H1 (cell line): ENCODE data around the gene TMEM273. TPM values are rescaled to one million over a fixed set of nuclear protein-coding genes. Genes with fewer than 3 reads are reported as not detected.

Experiments used
- CTCF ChIA-PET: fragments of 300-600 bp; sonication (Branson Sonifier 250); formaldehyde crosslinking; loops from one replicate; lab custom pipeline; 2021; ENCODE audit not compliant: partially characterized antibody; lab: Charles Lee
- POLR2A ChIA-PET: fragments of 300-600 bp; sonication (Branson Sonifier 250); formaldehyde crosslinking; loops from one replicate; lab custom pipeline; 2021; ENCODE audit warnings: inconsistent platforms; ENCODE audit not compliant: partially characterized antibody; lab: Charles Lee
- DNase-seq, 2 experiments: peaks; one replicate each; pipeline versions ENCODE4 v3.0.0 to v3.0.0-alpha.2; 2010 to 2022; ENCODE audit warnings: low spot score in 2 of 2, low read depth in 1 of 2, mixed read lengths in 1 of 2
- FAIRE-seq: peaks from 2 replicates; lab custom pipeline; 2011; peaks lifted over from hg19 to GRCh38; lab: Jason Lieb, UNC
- H2AFZ ChIP-seq: 2 replicates; pipeline ENCODE4 v1.8.1; 2012; ENCODE audit warnings: low read length, inconsistent platforms
- H2AK5ac ChIP-seq: 2 replicates; pipeline ENCODE4 v1.6.1; 2013; ENCODE audit warnings: low read depth, low read length
- H2BK120ac ChIP-seq: replicated peaks from 2 replicates; pipeline ENCODE3; 2013; ENCODE audit warnings: low read depth, low read length, inconsistent platforms
- H2BK12ac ChIP-seq: 2 replicates; pipeline ENCODE4 v1.6.1; 2013; ENCODE audit warnings: low read depth, low read length
- H2BK15ac ChIP-seq: 2 replicates; pipeline ENCODE4 v1.6.1; 2013; ENCODE audit warnings: low read length
- H2BK20ac ChIP-seq: 2 replicates; pipeline ENCODE4 v1.6.1; 2013; ENCODE audit warnings: low read length
- H2BK5ac ChIP-seq: 2 replicates; pipeline ENCODE4 v1.6.1; 2013; ENCODE audit warnings: low read depth, low read length
- H3K14ac ChIP-seq: 2 replicates; pipeline ENCODE4 v1.6.1; 2013; ENCODE audit warnings: inconsistent platforms; ENCODE audit not compliant: insufficient read length
- H3K18ac ChIP-seq: 2 replicates; pipeline ENCODE4 v1.6.1; 2013; ENCODE audit warnings: low read length; ENCODE audit errors: extremely low read depth
- H3K23ac ChIP-seq: 2 replicates; pipeline ENCODE4 v1.6.1; 2013; ENCODE audit warnings: inconsistent platforms; ENCODE audit not compliant: insufficient read length
- H3K23me2 ChIP-seq: 2 replicates; pipeline ENCODE4 v1.6.1; 2013; ENCODE audit warnings: low read depth, low read length
- H3K27ac ChIP-seq: 2 replicates; pipeline ENCODE4 v1.6.1; 2011; ENCODE audit warnings: low read depth, low read length, inconsistent platforms
- H3K27me3 ChIP-seq, 4 experiments: replicated peaks in 1 of 4; 1 replicate in 1 of 4; 2 replicates in 3 of 4; pipeline versions ENCODE4 v1.6.1 to v1.8.1; 2011 to 2013; ENCODE audit warnings: low read length in 3 of 4, mild to moderate bottlenecking in 3 of 4, inconsistent platforms in 2 of 4, mixed read lengths in 2 of 4, moderate library complexity in 1 of 4; ENCODE audit not compliant: control insufficient read depth in 3 of 4, insufficient read depth in 3 of 4; ENCODE audit errors: extremely low read depth in 1 of 4
- H3K36me3 ChIP-seq, 4 experiments: 2 replicates each; pipeline versions ENCODE4 v1.6.1 to v1.8.1; 2011 to 2013; ENCODE audit warnings: mild to moderate bottlenecking in 4 of 4, low read length in 3 of 4, moderate library complexity in 2 of 4, control low read depth in 1 of 4, inconsistent platforms in 1 of 4; ENCODE audit not compliant: insufficient read depth in 4 of 4, control insufficient read depth in 2 of 4
- H3K4ac ChIP-seq: replicated peaks from 2 replicates; pipeline ENCODE3; 2013; ENCODE audit warnings: low read length, low read depth, mixed read lengths, inconsistent platforms; ENCODE audit not compliant: insufficient read length
- H3K4me1 ChIP-seq, 4 experiments: replicated peaks in 1 of 4; 1 replicate in 1 of 4; 2 replicates in 3 of 4; pipeline versions ENCODE4 v1.6.1 to v1.8.1; 2011 to 2013; ENCODE audit warnings: low read length in 3 of 4, inconsistent platforms in 2 of 4, mixed read lengths in 1 of 4; ENCODE audit not compliant: insufficient read depth in 4 of 4, control insufficient read depth in 3 of 4
- H3K4me2 ChIP-seq, 2 experiments: 2 replicates each; pipeline versions ENCODE4 v1.6.1 to v1.8.1; 2011 to 2013; ENCODE audit warnings: low read depth in 2 of 2, low read length in 2 of 2, control low read depth in 1 of 2, inconsistent platforms in 1 of 2, mild to moderate bottlenecking in 1 of 2; ENCODE audit not compliant: insufficient read depth in 1 of 2
- H3K4me3 ChIP-seq, 4 experiments: fragments of 200-600, 300-600 bp in 1 of 4; sonication (generic), shearing (Covaris generic), sonication (Bioruptor Twin) in 1 of 4; 2 replicates each; pipeline versions ENCODE4 v1.5.1 to v1.8.1; 2011 to 2016; ENCODE audit warnings: low read length in 4 of 4, low read depth in 3 of 4, control low read depth in 2 of 4, inconsistent platforms in 2 of 4, mild to moderate bottlenecking in 2 of 4, mixed read lengths in 1 of 4, moderate library complexity in 1 of 4; ENCODE audit not compliant: insufficient read depth in 2 of 4; ENCODE audit errors: extremely low read depth in 1 of 4
- H3K56ac ChIP-seq: replicated peaks from 2 replicates; pipeline ENCODE3; 2013; ENCODE audit warnings: low read depth, mild to moderate bottlenecking, mixed read lengths, low read length, inconsistent platforms; ENCODE audit not compliant: insufficient read length
- H3K79me1 ChIP-seq: 2 replicates; pipeline ENCODE4 v1.6.1; 2013; ENCODE audit warnings: low read depth, low read length, control low read depth
- H3K79me2 ChIP-seq, 2 experiments: 2 replicates each; pipeline versions ENCODE4 v1.6.1 to v1.8.1; 2012 to 2013; ENCODE audit warnings: low read length in 2 of 2, mild to moderate bottlenecking in 2 of 2, inconsistent platforms in 1 of 2; ENCODE audit not compliant: insufficient read depth in 2 of 2, control insufficient read depth in 1 of 2
- H3K9ac ChIP-seq, 4 experiments: replicated peaks in 1 of 4; 1 replicate in 1 of 4; 2 replicates in 3 of 4; pipeline versions ENCODE4 v1.6.1 to v1.8.1; 2011 to 2013; ENCODE audit warnings: low read depth in 3 of 4, low read length in 3 of 4, control low read depth in 2 of 4, mild to moderate bottlenecking in 2 of 4, moderate library complexity in 2 of 4, inconsistent platforms in 1 of 4; ENCODE audit errors: extremely low read depth in 1 of 4
- H3K9me3 ChIP-seq, 2 experiments: 2 replicates each; pipeline versions ENCODE4 v1.6.1 to v1.8.1; 2012 to 2013; ENCODE audit warnings: mild to moderate bottlenecking in 2 of 2, moderate library complexity in 2 of 2, control low read depth in 1 of 2, inconsistent platforms in 1 of 2, low read depth in 1 of 2, low read length in 1 of 2, mixed read lengths in 1 of 2; ENCODE audit not compliant: insufficient read depth in 2 of 2
- H4K20me1 ChIP-seq, 2 experiments: replicated peaks in 1 of 2; 2 replicates each; pipeline versions ENCODE3 to v1.8.1; 2011 to 2013; ENCODE audit warnings: inconsistent platforms in 2 of 2, low read length in 2 of 2, mild to moderate bottlenecking in 1 of 2; ENCODE audit not compliant: insufficient read depth in 2 of 2, control insufficient read depth in 1 of 2
- H4K5ac ChIP-seq: 2 replicates; pipeline ENCODE4 v1.6.1; 2013; ENCODE audit warnings: low read length, low read depth, mixed read lengths, inconsistent platforms; ENCODE audit not compliant: insufficient read length
- H4K8ac ChIP-seq: 2 replicates; pipeline ENCODE4 v1.8.0; 2013; ENCODE audit warnings: mild to moderate bottlenecking, moderate library complexity, low read length, inconsistent platforms; ENCODE audit not compliant: insufficient read depth; ENCODE audit errors: extremely low read depth
- H4K91ac ChIP-seq: replicated peaks from 2 replicates; pipeline ENCODE3; 2013; ENCODE audit warnings: low read length, mixed read lengths, inconsistent platforms; ENCODE audit not compliant: insufficient read length
- BCL11A ChIP-seq, 2 experiments: IDR thresholded peaks; one replicate each; pipeline ENCODE4 v1.6.1; 2011; ENCODE audit warnings: low read depth in 2 of 2, low read length in 2 of 2, mild to moderate bottlenecking in 2 of 2
- BRCA1 ChIP-seq: IDR thresholded peaks from 2 replicates; pipeline ENCODE4 v1.6.1; 2012; ENCODE audit warnings: low read depth, low read length, improper control_type of control experiment
- CBX8 ChIP-seq: fragments of 300-800, 300-1000 bp; sonication (generic); IDR thresholded peaks from 2 replicates; pipeline ENCODE4 v1.7.1; 2016; ENCODE audit warnings: low read depth, low read length, borderline replicate concordance
- CHD1 ChIP-seq: IDR thresholded peaks from 2 replicates; pipeline ENCODE4 v1.6.1; 2012; ENCODE audit warnings: low read depth, low read length, improper control_type of control experiment
- EP300 ChIP-seq, 2 experiments: IDR thresholded peaks; 1 replicate in 1 of 2; 2 replicates in 1 of 2; pipeline ENCODE4 v1.6.1; 2011 to 2012; ENCODE audit warnings: low read depth in 2 of 2, low read length in 2 of 2, mild to moderate bottlenecking in 2 of 2, borderline replicate concordance in 1 of 2, inconsistent platforms in 1 of 2, moderate library complexity in 1 of 2
- FOSL1 ChIP-seq: IDR thresholded peaks from 2 replicates; pipeline ENCODE4 v1.6.1; 2011; ENCODE audit warnings: mild to moderate bottlenecking, low read depth, low read length, moderate library complexity; ENCODE audit not compliant: insufficient read depth
- KDM1A ChIP-seq: fragments of 200-600, 300-600 bp; sonication (generic); IDR thresholded peaks from 2 replicates; pipeline ENCODE4 v1.7.1; 2016; ENCODE audit warnings: mild to moderate bottlenecking, low read length, borderline replicate concordance
- MAX ChIP-seq: IDR thresholded peaks from 2 replicates; pipeline ENCODE4 v1.6.1; 2012; ENCODE audit warnings: inconsistent platforms
- PHF8 ChIP-seq: fragments of 200-600 bp; sonication (generic); conservative IDR thresholded peaks from 2 replicates; pipeline ENCODE4 v1.7.1; 2012; ENCODE audit warnings: low read depth, mild to moderate bottlenecking, inconsistent platforms, low read length, moderate library complexity
- POLR2A ChIP-seq, 2 experiments: IDR thresholded peaks; 1 replicate in 1 of 2; 2 replicates in 1 of 2; pipeline ENCODE4 v1.6.1; 2011; ENCODE audit warnings: low read depth in 2 of 2, low read length in 2 of 2, mild to moderate bottlenecking in 2 of 2; ENCODE audit errors: control extremely low read depth in 1 of 2
- SRF ChIP-seq: IDR thresholded peaks from 2 replicates; pipeline ENCODE4 v1.6.1; 2011; ENCODE audit warnings: mild to moderate bottlenecking, low read depth, low read length, moderate library complexity
- TAF1 ChIP-seq: IDR thresholded peaks from 2 replicates; pipeline ENCODE4 v1.6.1; 2011; ENCODE audit warnings: mild to moderate bottlenecking, low read depth, low read length
- TAF7 ChIP-seq: optimal IDR thresholded peaks from 2 replicates; pipeline ENCODE3; 2011; ENCODE audit warnings: low read depth, mild to moderate bottlenecking, inconsistent platforms, low read length, moderate library complexity, borderline replicate concordance
- TBP ChIP-seq: IDR thresholded peaks from 2 replicates; pipeline ENCODE4 v1.6.1; 2011; ENCODE audit warnings: low read depth, low read length, improper control_type of control experiment
- TEAD4 ChIP-seq: IDR thresholded peaks from 2 replicates; pipeline ENCODE4 v1.6.1; 2012; ENCODE audit warnings: low read depth, low read length, inconsistent platforms, mixed read lengths
- WGBS, 2 experiments: shearing (Covaris generic) in 1 of 2; methylation state at CpG; one replicate each; pipeline versions ENCODE4 v1.1.6 to v1.1.7; 2013 to 2015; ENCODE audit warnings: low lambda C conversion rate in 2 of 2, mixed read lengths in 2 of 2, inconsistent platforms in 1 of 2, low coverage in 1 of 2, missing lambda C conversion rate in 1 of 2; ENCODE audit not compliant: insufficient replicate concordance in 2 of 2, insufficient coverage in 1 of 2, insufficient read length in 1 of 2; ENCODE audit errors: extremely low coverage in 1 of 2, missing lambda C conversion rate in 1 of 2; 5-methylcytosine and 5-hydroxymethylcytosine counted together
- polyA plus RNA-seq, 7 experiments: library from polyadenylated mRNA; depleted of rRNA in 3 of 7; stranded (reverse) in 5 of 7; unstranded in 2 of 7; fragments of >200 nt in 5 of 7; fragments of 200-250 nt in 2 of 7; gene quantifications; 1 replicate in 5 of 7; 2 replicates in 1 of 7; 4 replicates in 1 of 7; pipeline versions ENCODE4 v1.2.1 to v1.2.3, GENCODE V29; 2011 to 2013; ENCODE audit warnings: missing spikeins in 2 of 7, mixed read lengths in 2 of 7
- total RNA-seq: library from RNA; stranded (reverse); fragmentation: NEBNext Ultra II Directional; extraction: Animal tissue kit (Norgen Biotek cat#: 25700); gene quantifications from 2 replicates; pipeline ENCODE4 v1.2.1, GENCODE V29; 2021

TMEM273 gene
- total and polyA plus RNA-seq, 2 of the 8 experiments (the other 6 are each of a cell fraction or from before 2014, with no cell fraction given), result not detected

- Histone ChIP-seq H3K18ac (no peak overlapping the region), H3K4ac (no peak overlapping the region), H3K79me2 (no peaks in the 10 kb centered on the region), H3K79me1 (no peaks in the 10 kb centered on the region), H3K56ac (no peak overlapping the region), H2AFZ (no peak overlapping the region), H3K4me1 (no peaks in the 10 kb centered on the region), H2BK120ac (no peak overlapping the region), H2BK12ac (no peak overlapping the region), H3K9ac (no peak overlapping the region), H3K23ac (no peak overlapping the region), H2BK20ac (no peak overlapping the region), H3K27ac (no peak overlapping the region), H2BK15ac (no peak overlapping the region), H3K36me3 (no peaks in the 10 kb centered on the region), H3K27me3 (no peaks in the 10 kb centered on the region), H3K23me2 (no peaks in the 10 kb centered on the region), H3K9me3 (peaks cover 0 to 4% of the 10 kb centered on the region in 2 experiments; a peak in 1 of 4 replicates), H2BK5ac (no peak overlapping the region), H3K4me3 (no peak overlapping the region), H4K20me1 (no peaks in the 10 kb centered on the region), H4K8ac (no peak overlapping the region), H4K91ac (no peak overlapping the region), H3K4me2 (no peak overlapping the region), H2AK5ac (no peak overlapping the region), H3K14ac (no peak overlapping the region), H4K5ac (no peak overlapping the region)
- ChIA-PET POLR2A (no interaction called here), CTCF (interaction anchor here (0.9 to 1.0 kb wide), 2 partner anchors 8 to 15 kb away, joined by 3 read pairs; no protein-coding TSS in a partner anchor)
- FAIRE-seq (no peak), DNase-seq (no peak)
- 89% methylated on average over 3 of the region's 3 CpGs; no CpG with 5 or more reads in 1 of the 2 experiments for WGBS, 2 experiments
- TF ChIP-seq POLR2A (IDR thresholded peaks at IDR 0.05; ENCODE audit: control extremely low read depth in 1 of 2, low read depth in 2 of 2, low read length in 2 of 2) (no peak), TBP (no peak), BCL11A (IDR thresholded peaks at IDR 0.05; ENCODE audit: low read depth in 2 of 2, low read length in 2 of 2) (no peak), CBX8 (no peak), TAF7 (no peak), MAX (no peak), SRF (no peak), KDM1A (no peak), TEAD4 (no peak), TAF1 (no peak), FOSL1 (no peak), CHD1 (no peak), BRCA1 (no peak), EP300 (IDR thresholded peaks at IDR 0.05; ENCODE audit: borderline replicate concordance in 1 of 2, low read depth in 2 of 2, low read length in 2 of 2) (no peak), PHF8 (no peak)
Measured at GRCh38 chr10:49205206-49205605, 17.0 kb upstream of the TMEM273 start.
